Stimulated activated CD4-positive, alpha-beta T cell treated with anti-CD3 and anti-CD28 coated beads, Interleukin-4, amount 100 ng/mL, for 48 hours (primary cell): ENCODE data around the gene MINDY2.
A peak's percentile ranks its signal among the peaks of the same experiment; 100 is the strongest.
"Not testable (repeated sequence)": the region's sequence is repeated elsewhere in the genome, so short reads cannot be mapped to it uniquely, and the experiment has no call there.

Source experiments
- DNase-seq, 2 donors: peaks; one replicate each; pipeline ENCODE4 v3.0.0-alpha.2; 2020; ENCODE audit warnings: low read depth in 2 of 2

The MINDY2 gene

DNA sequence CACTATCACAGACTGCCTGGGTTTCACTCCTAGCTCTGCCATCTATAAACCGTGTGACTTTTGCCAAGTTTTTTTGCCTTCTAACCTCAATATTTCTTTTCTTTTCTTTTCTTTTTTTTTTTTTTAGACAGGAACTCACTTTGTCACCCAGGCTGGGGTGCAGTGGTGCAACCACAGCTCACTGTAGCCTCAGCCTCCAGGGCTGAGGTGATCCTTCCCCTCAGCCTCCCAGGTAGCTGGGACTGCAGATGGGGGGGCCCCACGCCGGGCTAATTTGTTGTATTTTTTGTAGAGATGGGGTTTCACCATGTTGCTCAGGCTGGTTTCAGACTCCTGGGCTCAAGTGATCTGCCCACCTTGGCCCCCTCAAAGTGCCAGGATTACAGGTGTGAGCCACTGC, 18.4 kb upstream of the MINDY2 start:
- DNase-seq: no peak

DNA sequence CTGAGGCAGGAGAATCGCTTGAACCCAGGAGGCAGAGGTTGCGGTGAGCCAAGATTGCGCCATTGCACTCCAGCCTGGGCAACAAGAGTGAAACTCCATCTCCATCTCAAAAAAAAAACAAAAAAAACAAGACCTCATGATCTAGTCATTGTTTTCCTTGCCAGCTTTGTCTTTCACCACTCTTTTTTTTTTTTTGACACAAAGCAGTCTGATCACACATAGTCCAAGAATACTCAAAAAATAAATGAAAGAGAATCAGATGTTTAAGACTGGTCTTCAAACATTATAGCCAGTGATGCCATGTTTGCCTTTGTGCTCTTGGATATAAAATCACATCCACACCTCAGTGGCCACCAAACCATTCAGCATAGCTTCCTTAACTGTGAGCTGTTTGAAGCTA, 15.8 kb upstream of the MINDY2 start:
- no peak for DNase-seq

- DNase-seq: no peak
Observed at GRCh38 chr15:58755956-58756355, 15.1 kb upstream of the MINDY2 start.

- no peak for DNase-seq
Observed at GRCh38 chr15:58758141-58758540, 13.0 kb upstream of the MINDY2 start.

GRCh38 chr15:58760385-58761009, 10.6 kb upstream of the MINDY2 start:
- DNase-seq: no peak

GRCh38 chr15:58761010-58761388, 10.1 kb upstream of the MINDY2 start:
- no peak for DNase-seq

DNA sequence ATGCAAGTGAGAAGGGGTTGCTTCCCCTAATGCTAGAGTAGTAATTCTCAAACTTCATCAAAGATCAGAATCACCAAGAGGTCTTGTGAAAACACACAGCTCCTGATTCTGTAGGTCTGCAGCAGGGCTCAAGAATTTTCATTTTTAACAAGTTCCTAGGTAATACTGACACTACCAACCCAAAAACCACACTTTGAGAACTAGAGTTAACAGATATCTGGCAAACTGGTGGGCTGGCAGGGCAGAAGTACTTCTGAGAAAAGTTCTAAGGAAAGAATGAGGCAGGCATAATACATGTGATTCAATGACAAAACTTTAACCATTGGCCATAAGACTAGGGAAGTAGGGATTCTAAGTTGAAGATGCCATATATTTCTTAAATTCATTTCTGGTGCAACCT, 8.8 kb upstream of the MINDY2 start:
- DNase-seq: no peak

GRCh38 chr15:58762731-58763130, 8.4 kb upstream of the MINDY2 start:
- no peak for DNase-seq

GRCh38 chr15:58764468-58764867, 6.6 kb upstream of the MINDY2 start:
- no peak for DNase-seq

- DNase-seq: no peak
Observed at GRCh38 chr15:58766290-58766689, 4.8 kb upstream of the MINDY2 start.

GRCh38 chr15:58768601-58769004, 2.5 kb upstream of the MINDY2 start:
- not testable (repeated sequence) for DNase-seq

- no peak for DNase-seq
Observed at GRCh38 chr15:58770519-58770856, 614 bp upstream of the MINDY2 start.

DNA sequence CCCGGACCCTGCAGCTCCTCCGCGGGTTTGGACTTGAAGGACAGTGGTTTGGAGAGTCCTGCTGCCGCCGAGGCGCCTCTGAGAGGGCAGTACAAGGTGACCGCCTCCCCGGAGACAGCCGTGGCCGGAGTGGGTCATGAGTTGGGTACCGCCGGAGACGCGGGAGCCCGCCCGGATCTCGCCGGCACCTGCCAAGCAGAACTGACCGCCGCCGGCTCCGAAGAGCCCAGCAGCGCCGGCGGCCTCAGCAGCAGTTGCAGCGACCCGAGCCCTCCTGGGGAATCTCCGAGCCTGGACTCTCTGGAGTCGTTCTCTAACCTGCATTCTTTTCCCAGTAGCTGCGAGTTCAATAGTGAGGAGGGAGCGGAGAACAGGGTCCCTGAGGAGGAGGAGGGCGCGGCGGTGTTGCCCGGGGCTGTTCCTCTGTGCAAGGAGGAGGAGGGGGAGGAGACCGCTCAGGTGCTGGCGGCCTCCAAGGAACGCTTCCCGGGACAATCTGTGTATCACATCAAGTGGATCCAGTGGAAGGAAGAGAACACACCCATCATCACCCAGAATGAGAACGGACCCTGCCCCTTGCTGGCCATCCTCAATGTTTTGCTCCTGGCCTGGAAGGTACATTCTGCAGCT, 634 bp downstream of the MINDY2 start:
- DNase-seq: peak in 1 of 2 donors; percentile 17

DNA sequence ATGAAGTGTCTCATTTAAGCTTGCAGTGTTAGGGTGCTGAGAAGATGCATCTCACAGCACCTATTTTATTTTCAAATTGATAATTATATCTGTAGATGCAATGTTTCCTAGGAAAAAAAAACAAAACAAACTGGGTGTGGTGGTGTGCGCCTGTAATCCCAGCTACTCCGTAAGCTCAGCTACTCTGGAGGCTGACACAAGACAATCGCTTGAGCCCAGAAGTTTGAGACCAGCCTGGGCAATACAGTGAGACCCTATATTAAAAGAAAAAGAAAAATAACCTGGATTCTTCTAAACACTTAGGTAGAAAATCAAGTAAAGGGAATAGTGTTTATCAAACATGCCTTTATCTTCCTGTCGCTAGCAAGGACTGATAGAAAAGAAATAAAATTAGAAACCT, 1.9 kb downstream of the MINDY2 start:
- no peak for DNase-seq

DNA sequence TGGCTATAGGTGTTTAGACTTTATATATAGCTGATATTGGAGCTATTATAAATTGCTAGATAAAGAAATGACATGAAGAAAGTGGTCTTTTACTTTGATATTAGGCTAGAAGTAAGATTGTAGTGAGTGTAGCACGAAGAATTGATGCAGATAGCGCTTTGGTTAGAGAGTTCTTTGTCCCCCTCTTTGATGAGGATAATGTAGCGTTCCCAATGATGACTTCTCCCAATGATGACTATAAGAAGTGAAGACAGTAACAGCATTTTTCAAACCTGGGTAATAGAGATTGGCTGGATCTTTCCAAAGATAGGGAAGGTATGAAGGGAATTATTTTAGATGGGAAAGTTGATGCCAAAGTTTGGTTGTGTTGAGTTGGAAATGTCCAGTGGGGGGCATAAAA, 4.3 kb downstream of the MINDY2 start:
- DNase-seq: no peak

DNA sequence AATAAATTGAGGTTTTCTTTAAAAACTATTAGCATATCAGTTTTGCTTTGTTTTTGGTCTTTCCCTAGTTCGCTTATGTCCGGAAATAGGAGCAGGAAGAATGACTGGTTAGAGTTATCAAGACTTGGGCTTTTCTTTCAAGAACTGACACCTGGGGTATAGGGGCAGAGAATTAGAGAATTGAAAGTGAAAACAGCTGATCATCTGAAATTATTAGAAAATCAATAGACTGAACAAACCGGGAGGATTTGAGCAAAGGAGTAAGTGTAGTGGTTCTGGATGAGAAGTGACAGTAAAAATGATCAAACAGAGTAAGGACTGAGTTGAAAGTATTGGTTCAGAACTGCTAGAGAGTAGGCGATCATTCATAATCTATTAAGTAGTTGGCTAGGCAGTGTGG, 6.0 kb downstream of the MINDY2 start:
- DNase-seq: no peak

DNA sequence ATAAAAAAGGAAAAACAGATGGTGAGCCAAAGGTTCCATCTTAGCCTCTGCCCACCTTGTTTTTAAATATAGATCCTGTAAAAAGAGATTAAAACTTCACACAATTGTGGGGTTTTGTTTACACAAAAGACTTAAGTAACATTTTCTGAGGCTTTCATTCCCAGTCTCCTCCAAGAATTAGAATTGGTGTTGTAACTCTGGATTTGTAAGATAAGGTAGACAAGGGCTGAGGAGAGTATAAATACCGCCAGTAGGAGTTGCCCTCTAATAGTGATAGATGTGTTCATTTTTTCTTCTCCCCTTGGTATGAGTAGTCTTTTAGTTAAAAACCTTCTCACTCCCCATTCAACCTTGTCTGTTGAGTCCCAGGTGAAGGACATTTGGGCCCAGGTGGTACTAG, 8.5 kb downstream of the MINDY2 start:
- no peak for DNase-seq

GRCh38 chr15:58785355-58785754, 14.3 kb downstream of the MINDY2 start:
- no peak for DNase-seq

DNA sequence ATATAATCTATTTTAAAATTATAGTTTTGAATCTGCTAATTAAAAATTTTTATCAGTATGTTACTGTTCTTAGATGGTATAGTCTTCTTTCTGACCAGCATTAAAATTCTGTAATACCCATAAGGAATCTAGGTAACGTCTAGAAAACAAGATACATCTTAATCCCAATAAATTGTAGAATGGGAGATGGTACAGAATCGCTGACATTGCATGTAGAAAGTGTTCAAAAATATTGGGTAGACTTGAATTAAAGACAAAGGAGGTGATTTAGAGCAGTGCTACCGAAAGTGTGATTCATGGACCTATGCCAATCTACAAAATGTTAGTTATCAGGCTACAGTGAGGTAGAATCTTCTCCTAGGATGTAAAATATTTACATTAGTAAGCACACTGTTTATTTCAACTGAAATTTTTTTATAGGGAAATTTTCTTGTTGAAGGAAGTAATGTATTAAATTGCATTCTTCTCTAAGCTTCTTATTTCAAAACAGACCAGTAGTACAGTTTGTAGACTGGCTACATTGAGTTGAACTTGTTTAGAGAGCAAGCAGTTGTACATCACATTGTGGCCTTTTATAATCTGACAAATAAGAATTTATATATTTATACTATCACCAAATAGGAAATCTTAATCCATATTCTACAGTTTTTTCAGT, 17.1 kb downstream of the MINDY2 start:
- DNase-seq: no peak

- no peak for DNase-seq
Observed at GRCh38 chr15:58793862-58794261, 22.8 kb downstream of the MINDY2 start.

DNA sequence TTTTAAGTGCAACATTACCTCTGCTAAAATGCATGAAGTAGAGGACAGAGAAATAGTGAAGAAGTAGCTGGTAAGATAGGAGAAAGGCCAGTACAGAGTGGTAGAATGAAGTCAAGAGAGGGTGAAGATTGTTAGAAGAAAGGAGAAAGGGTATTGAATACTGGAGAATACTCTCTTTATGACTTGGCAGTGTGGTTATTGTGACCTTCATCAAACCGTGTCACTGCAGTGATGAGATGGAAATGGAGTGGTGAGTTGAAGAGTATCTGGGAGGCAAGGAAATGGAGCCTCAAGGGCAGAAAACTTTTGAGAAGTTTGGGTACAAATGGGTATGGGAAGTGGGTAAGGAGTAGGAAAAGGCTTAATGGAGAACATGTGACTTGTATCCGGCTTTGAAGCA, 24.7 kb downstream of the MINDY2 start:
- no peak for DNase-seq

DNA sequence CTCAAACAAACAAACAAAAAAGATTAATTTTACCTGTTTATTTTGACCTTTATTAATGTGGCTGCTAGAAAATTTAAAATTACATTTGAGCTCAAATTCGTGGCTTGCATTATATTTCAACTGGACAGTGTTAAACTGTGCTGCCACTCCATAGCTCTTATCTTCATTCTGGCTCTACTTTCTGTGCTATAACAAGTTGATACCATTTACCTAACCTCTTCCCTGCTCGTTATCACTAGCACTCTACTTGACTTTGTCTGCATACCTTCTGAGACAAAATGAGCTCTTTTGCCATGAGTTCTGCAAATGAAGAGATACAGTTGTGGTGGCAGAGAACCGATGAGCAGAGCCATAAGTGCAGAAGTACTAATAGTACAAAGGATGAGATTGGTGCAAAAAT, 26.4 kb downstream of the MINDY2 start:
- DNase-seq: no peak

DNA sequence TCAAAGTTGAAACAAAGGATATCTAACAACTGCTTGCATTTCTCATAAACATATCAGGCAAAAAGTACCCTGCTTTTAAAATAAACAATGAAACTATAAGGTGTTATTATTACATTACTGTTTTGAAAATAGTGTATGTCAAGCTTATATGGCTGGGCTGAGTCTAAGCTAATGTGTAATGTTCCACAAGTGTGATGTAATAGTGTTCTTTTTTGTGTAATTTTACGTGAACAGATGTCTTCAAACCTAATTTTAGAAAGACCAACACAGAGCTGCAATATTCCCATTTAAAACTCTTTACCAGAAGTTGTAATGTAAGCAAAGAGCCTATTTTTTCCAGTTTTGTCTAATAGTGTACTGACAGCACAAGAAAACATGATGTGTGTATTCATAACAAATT, 34.0 kb downstream of the MINDY2 start:
- DNase-seq: no peak

GRCh38 chr15:58823267-58823666, 52.2 kb downstream of the MINDY2 start:
- DNase-seq: not testable (repeated sequence)
